Immature natural killer cell (primary cell): ENCODE results near the gene OR14A2. TPM values are rescaled to one million over a fixed set of nuclear protein-coding genes. Genes with fewer than 3 reads are reported as not detected.
"Not testable (repeated sequence)": the region's sequence is repeated elsewhere in the genome, so short reads cannot be mapped to it uniquely, and the experiment has no call there.

Source experiments
- DNase-seq, 3 donors: peaks; one replicate each; pipeline ENCODE4 v3.0.0; 2022; ENCODE audit warnings: mixed read lengths in 1 of 3
- H3K27ac Mint-ChIP-seq, 6 donors: one replicate each; pipeline ENCODE4 v1.8.0; 2020; ENCODE audit warnings: mixed read lengths in 6 of 6, mild to moderate bottlenecking in 5 of 6, inconsistent platforms in 4 of 6, moderate library complexity in 3 of 6
- H3K27me3 Mint-ChIP-seq, 3 donors: one replicate each; pipeline ENCODE4 v1.8.0; 2020 to 2021; ENCODE audit warnings: low read depth in 3 of 3, mild to moderate bottlenecking in 3 of 3, mixed read lengths in 3 of 3, moderate library complexity in 3 of 3, inconsistent platforms in 1 of 3
- H3K36me3 Mint-ChIP-seq, 3 donors: one replicate each; pipeline ENCODE4 v1.8.0; 2020; ENCODE audit warnings: mixed read lengths in 3 of 3, inconsistent platforms in 2 of 3, mild to moderate bottlenecking in 2 of 3
- H3K4me1 Mint-ChIP-seq, 2 donors: one replicate each; pipeline ENCODE4 v1.8.0; 2020; ENCODE audit warnings: inconsistent platforms in 2 of 2, mild to moderate bottlenecking in 2 of 2, mixed read lengths in 2 of 2, moderate library complexity in 1 of 2
- H3K4me3 Mint-ChIP-seq, 5 donors: one replicate each; pipeline ENCODE4 v1.8.0; 2020; ENCODE audit warnings: mild to moderate bottlenecking in 5 of 5, mixed read lengths in 5 of 5, inconsistent platforms in 3 of 5, moderate library complexity in 3 of 5
- H3K9me3 Mint-ChIP-seq, 6 donors: one replicate each; pipeline ENCODE4 v1.8.0; 2020; ENCODE audit warnings: mild to moderate bottlenecking in 6 of 6, mixed read lengths in 6 of 6, inconsistent platforms in 4 of 6, moderate library complexity in 3 of 6
- polyA plus RNA-seq, 3 donors: library from polyadenylated mRNA; unstranded; fragments of 300-500 nt; fragmentation: Illumina TruSeq; gene quantifications; one replicate each; pipeline ENCODE4 v1.2.3, GENCODE V29; 2021

OR14A2 gene
- not detected for polyA plus RNA-seq

- DNase-seq, result no peak
- Mint-ChIP-seq H3K36me3 (no peaks in the 10 kb centered on the region), H3K27me3 (peaks cover 0 to 2% (median 0%) of the 10 kb centered on the region in 3 donors), H3K9me3 (peaks cover 0 to 24% (median 4%) of the 10 kb centered on the region in 6 donors), H3K27ac (no peak within 1 kb of the TSS), H3K4me1 (no peaks in the 10 kb centered on the region), H3K4me3 (no peak within 1 kb of the TSS)
Observed at GRCh38 chr1:247748041-247748440, at the start of gene OR14A2. Gene OR14A2 (minus strand): TSS chr1:247748141.

GRCh38 chr1:247797518-247797917 lies 49.6 kb upstream of the OR14A2 start:
- DNase-seq, result no peak
- Mint-ChIP-seq H3K36me3 (no peaks in the 10 kb centered on the region), H3K9me3 (peaks cover 1 to 15% (median 6%) of the 10 kb centered on the region in 6 donors), H3K27me3 (peaks cover 0 to 1% (median 0%) of the 10 kb centered on the region in 3 donors), H3K27ac (no peak overlapping the region), H3K4me3 (no peak overlapping the region), H3K4me1 (no peaks in the 10 kb centered on the region)

DNA sequence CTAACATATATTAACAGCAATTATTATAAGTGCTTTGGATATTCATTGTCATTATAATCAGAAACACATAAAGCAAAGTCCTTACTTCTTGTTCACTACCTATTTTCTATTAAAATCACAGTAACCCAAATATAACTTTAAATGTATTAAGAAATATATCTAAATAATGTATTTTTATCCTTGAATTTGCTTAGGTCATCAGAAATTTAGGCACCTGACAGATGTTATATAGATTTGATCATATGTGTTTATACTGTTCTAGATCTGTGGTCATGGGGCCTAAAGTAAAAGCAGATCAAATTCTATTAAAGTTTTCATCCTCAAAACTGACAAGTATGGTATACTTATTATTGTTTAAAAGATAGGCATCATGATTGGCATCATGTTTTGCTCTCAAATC lies 21.7 kb upstream of the OR14A2 start:
- peaks cover 0 to 10% (median 3%) of the 10 kb centered on the region in 6 donors for H3K9me3 Mint-ChIP-seq
- peaks cover 0 to 2% (median 0%) of the 10 kb centered on the region in 3 donors for H3K27me3 Mint-ChIP-seq
- no peak overlapping the region for H3K27ac Mint-ChIP-seq
- no peak overlapping the region for H3K4me3 Mint-ChIP-seq
- H3K4me1 Mint-ChIP-seq, result no peaks in the 10 kb centered on the region
- no peaks in the 10 kb centered on the region for H3K36me3 Mint-ChIP-seq
- DNase-seq, result no peak

GRCh38 chr1:247760456-247760855 lies 12.5 kb upstream of the OR14A2 start, which contains the start of gene OR1C1:
Gene OR1C1 (minus strand): TSS chr1:247760556. CDS start chr1:247758406, 2,150 bp downstream.
- no peaks in the 10 kb centered on the region for H3K4me1 Mint-ChIP-seq
- no peak within 1 kb of the TSS for H3K4me3 Mint-ChIP-seq
- H3K36me3 Mint-ChIP-seq, result no peaks in the 10 kb centered on the region
- no peak within 1 kb of the TSS for H3K27ac Mint-ChIP-seq
- H3K27me3 Mint-ChIP-seq, result peaks cover 0 to 2% (median 0%) of the 10 kb centered on the region in 3 donors
- peaks cover 0 to 5% (median 2%) of the 10 kb centered on the region in 6 donors for H3K9me3 Mint-ChIP-seq
- no peak for DNase-seq

DNA sequence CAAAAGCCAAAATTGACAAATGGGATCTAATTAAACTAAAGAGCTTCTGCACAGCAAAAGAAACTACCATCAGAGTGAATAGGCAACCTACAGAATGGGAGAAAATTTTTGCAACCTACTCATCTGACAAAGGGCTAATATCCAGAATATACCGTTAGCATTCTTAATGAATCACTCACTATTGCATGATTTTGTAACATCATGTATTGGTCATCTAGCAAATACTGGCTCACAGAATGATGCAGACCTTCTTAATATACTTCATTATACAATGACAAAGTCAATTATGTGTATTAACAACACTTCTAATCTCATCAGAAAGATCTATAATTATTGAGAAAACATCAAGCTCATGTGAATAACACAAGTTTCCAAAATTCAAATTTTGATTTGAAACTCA lies 6.4 kb upstream of the OR14A2 start:
- H3K4me3 Mint-ChIP-seq, DNase-seq, H3K4me1 Mint-ChIP-seq, H3K36me3 Mint-ChIP-seq, H3K27ac Mint-ChIP-seq, H3K27me3 Mint-ChIP-seq: not testable (repeated sequence)
- H3K9me3 Mint-ChIP-seq, result peaks cover 0 to 17% (median 6%) of the 10 kb centered on the region in 6 donors

GRCh38 chr1:247749870-247750269 lies 1.9 kb upstream of the OR14A2 start:
- H3K4me1 Mint-ChIP-seq, result no peaks in the 10 kb centered on the region

GRCh38 chr1:247747616-247748015 lies 325 bp downstream of the OR14A2 start:
- no peak for DNase-seq
- Mint-ChIP-seq H3K36me3 (no peaks in the 10 kb centered on the region), H3K27me3 (peaks cover 0 to 2% (median 0%) of the 10 kb centered on the region in 3 donors), H3K4me1 (no peaks in the 10 kb centered on the region), H3K4me3 (no peak overlapping the region), H3K9me3 (peaks cover 0 to 24% (median 4%) of the 10 kb centered on the region in 6 donors), H3K27ac (no peak overlapping the region)

More at GRCh38 chr1:247749870-247750269, 1.9 kb upstream of the OR14A2 start:
- Mint-ChIP-seq H3K27ac (no peak overlapping the region), H3K27me3 (peaks cover 0 to 2% (median 0%) of the 10 kb centered on the region in 3 donors), H3K9me3 (peaks cover 0 to 20% (median 4%) of the 10 kb centered on the region in 6 donors), H3K4me3 (no peak overlapping the region), H3K36me3 (no peaks in the 10 kb centered on the region)
- no peak for DNase-seq

DNA sequence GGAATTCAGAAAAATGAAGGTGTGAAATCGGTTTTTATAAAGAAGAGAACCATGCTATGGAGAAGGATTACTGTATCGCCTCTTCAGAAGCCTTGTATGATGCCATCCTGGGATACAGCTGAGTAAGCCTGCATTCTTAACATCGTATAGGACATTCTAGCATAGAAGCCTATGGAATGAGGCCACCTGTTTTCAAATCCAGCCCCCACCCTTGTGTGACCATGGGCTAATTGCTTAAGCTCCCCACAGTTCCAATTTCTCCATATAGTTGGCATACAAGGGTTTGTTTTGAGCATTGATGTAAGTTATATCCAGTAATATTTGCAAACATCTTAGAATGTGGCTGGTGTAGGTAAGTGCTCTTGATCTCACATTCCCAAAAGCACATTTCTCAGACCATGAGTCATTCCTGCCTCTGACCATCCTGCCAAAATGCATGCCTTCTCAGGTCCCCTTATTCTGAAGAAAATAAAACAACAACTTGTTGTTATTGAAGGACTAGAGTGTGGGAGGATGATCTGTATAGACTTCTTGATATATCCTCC lies 1.5 kb downstream of the OR14A2 start:
- no peaks in the 10 kb centered on the region for H3K36me3 Mint-ChIP-seq
- no peak overlapping the region for H3K4me3 Mint-ChIP-seq
- peaks cover 0 to 2% (median 0%) of the 10 kb centered on the region in 3 donors for H3K27me3 Mint-ChIP-seq

DNA sequence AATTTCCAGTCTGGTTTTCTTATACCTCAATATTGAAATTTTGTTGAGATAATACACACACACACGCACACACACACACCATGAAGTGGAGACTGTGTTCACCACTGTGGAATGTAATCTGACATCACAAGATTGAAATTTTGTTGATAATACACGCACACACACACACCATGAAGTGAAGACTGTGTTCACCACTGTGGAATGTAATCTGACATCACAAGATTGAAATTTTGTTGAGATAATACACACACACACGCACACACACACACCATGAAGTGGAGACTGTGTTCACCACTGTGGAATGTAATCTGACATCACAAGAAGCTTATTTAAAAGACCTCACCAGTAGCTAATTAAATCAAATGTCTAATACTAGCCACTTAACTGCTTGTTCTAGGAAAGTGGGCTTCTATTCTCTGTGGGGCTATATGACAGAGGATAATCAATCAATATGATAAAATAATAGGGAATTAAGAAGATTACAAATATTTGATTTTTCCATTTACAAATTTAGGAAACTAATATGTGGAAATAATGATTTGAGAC lies 5.7 kb downstream of the OR14A2 start:
- DNase-seq, H3K27me3 Mint-ChIP-seq, H3K4me1 Mint-ChIP-seq, H3K36me3 Mint-ChIP-seq, H3K27ac Mint-ChIP-seq, H3K4me3 Mint-ChIP-seq: not testable (repeated sequence)
- peaks cover 0 to 10% (median 4%) of the 10 kb centered on the region in 6 donors for H3K9me3 Mint-ChIP-seq

More for the DNA sequence above, 1.5 kb downstream of the OR14A2 start:
- Mint-ChIP-seq H3K4me1 (no peaks in the 10 kb centered on the region), H3K27ac (no peak overlapping the region), H3K9me3 (peaks cover 0 to 24% (median 4%) of the 10 kb centered on the region in 6 donors)
- no peak for DNase-seq

GRCh38 chr1:247741756-247742155 lies 6.2 kb downstream of the OR14A2 start:
- H3K4me3 Mint-ChIP-seq, result no peak overlapping the region
- no peak for DNase-seq
- H3K9me3 Mint-ChIP-seq, result peaks cover 0 to 10% (median 4%) of the 10 kb centered on the region in 6 donors
- no peaks in the 10 kb centered on the region for H3K36me3 Mint-ChIP-seq
- no peaks in the 10 kb centered on the region for H3K27me3 Mint-ChIP-seq
- no peak overlapping the region for H3K27ac Mint-ChIP-seq
- H3K4me1 Mint-ChIP-seq, result no peaks in the 10 kb centered on the region

DNA sequence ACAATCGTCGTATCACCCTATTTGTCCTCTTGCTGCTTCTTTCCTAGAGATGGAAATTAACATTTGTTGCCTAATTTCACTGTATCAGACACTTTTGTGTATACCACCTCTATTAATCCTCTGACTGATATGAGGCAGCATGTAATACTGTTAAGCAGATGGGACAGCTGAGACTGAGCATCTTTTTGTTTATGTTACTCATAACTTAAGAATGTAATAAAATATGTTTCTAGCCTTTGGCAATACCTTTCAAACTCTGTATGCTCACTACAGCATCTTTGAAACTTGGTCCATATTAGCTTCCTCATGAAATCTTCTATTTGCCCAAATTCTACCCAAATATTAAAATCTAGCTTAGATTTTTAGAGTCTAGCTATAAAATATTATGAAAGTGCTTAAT lies 7.2 kb downstream of the OR14A2 start:
- DNase-seq, result no peak
- Mint-ChIP-seq H3K4me1 (no peaks in the 10 kb centered on the region), H3K4me3 (no peak overlapping the region), H3K36me3 (no peaks in the 10 kb centered on the region), H3K9me3 (peaks cover 0 to 12% (median 4%) of the 10 kb centered on the region in 6 donors), H3K27me3 (no peaks in the 10 kb centered on the region), H3K27ac (no peak overlapping the region)

DNA sequence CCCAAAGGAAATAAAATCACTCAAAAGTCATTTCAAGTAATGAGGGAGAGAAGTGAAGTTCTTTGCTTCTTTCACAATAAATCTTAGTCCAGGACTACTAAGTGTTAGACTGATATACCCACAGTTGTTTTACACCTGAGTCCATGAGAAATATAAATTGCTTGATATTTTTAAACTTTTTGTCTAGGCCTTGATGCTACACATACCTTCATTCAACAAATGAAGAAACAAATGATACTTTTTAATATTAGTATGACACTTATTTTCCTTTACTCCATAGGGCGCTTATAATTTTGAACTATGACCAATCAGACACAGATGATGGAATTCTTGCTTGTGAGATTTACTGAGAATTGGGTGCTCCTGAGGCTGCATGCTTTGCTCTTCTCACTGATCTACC lies 9.6 kb downstream of the OR14A2 start, which contains the start of gene OR14K1:
OR14K1 (plus strand) TSS at position 301 of the 400 bp plus-strand sequence; CDS start at position 301, 0 bp downstream.
- Mint-ChIP-seq H3K4me3 (no peak within 1 kb of the TSS), H3K27ac (no peak within 1 kb of the TSS), H3K27me3 (no peaks in the 10 kb centered on the region), H3K9me3 (peaks cover 2 to 14% (median 6%) of the 10 kb centered on the region in 6 donors), H3K4me1 (no peaks in the 10 kb centered on the region), H3K36me3 (no peaks in the 10 kb centered on the region)
- no peak for DNase-seq

- H3K27me3 Mint-ChIP-seq, result peaks cover 0 to 2% (median 0%) of the 10 kb centered on the region in 3 donors
- H3K27ac Mint-ChIP-seq, result no peak overlapping the region
- peaks cover 0 to 15% (median 8%) of the 10 kb centered on the region in 6 donors for H3K9me3 Mint-ChIP-seq
- no peak overlapping the region for H3K4me3 Mint-ChIP-seq
- no peaks in the 10 kb centered on the region for H3K4me1 Mint-ChIP-seq
- H3K36me3 Mint-ChIP-seq, result no peaks in the 10 kb centered on the region
- DNase-seq, result no peak
Observed at GRCh38 chr1:247721222-247721621, 26.7 kb downstream of the OR14A2 start.

- no peak for DNase-seq
- no peak within 1 kb of the TSS for H3K4me3 Mint-ChIP-seq
- H3K27me3 Mint-ChIP-seq, result peaks cover 0 to 2% (median 0%) of the 10 kb centered on the region in 3 donors
- no peaks in the 10 kb centered on the region for H3K4me1 Mint-ChIP-seq
- H3K27ac Mint-ChIP-seq, result no peak within 1 kb of the TSS
- peaks cover 0 to 15% (median 2%) of the 10 kb centered on the region in 6 donors for H3K9me3 Mint-ChIP-seq
- H3K36me3 Mint-ChIP-seq, result no peaks in the 10 kb centered on the region
Observed at GRCh38 chr1:247716546-247716945, 31.4 kb downstream of the OR14A2 start, which contains the start of gene OR6F1. Gene OR6F1 (minus strand): TSS chr1:247716646. CDS start chr1:247712755, 3,891 bp downstream.
